ENCODE measurements around the gene OPCML. TPM values are rescaled to one million over a fixed set of nuclear protein-coding genes. Genes with fewer than 3 reads are reported as not detected.

OPCML gene
- total and polyA plus RNA-seq, 2 of the 13 experiments (the other 11 are each of a cell fraction or from before 2014, with no cell fraction given): not detected

- TF ChIP-seq CSRNP1 (CRISPR knock-in tag; IDR thresholded peaks at IDR 0.05): no peak
- TF ChIP-seq SIX4 (CRISPR knock-in tag; IDR thresholded peaks at IDR 0.05): no peak
- TF ChIP-seq ZBTB26 (CRISPR knock-in tag; IDR thresholded peaks at IDR 0.05; ENCODE audit: borderline replicate concordance): no peak
- TF ChIP-seq RBAK (CRISPR knock-in tag; IDR thresholded peaks at IDR 0.05): no peak
- no peak for TF ChIP-seq PLSCR1 (CRISPR knock-in tag; IDR thresholded peaks at IDR 0.05; ENCODE audit: borderline replicate concordance)
Measured at GRCh38 chr11:132744771-132745170, 787.5 kb downstream of the OPCML start (continued).

- CTCF ChIA-PET (ENCODE audit: low intra/inter-chr PET ratio, low total read pairs): no interaction called here
Measured at GRCh38 chr11:132743601-132744000, 788.7 kb downstream of the OPCML start.

More at GRCh38 chr11:132743601-132744000, 788.7 kb downstream of the OPCML start:
- FAIRE-seq: no peak
- no peak for TF ChIP-seq GATAD1 (CRISPR knock-in tag; IDR thresholded peaks at IDR 0.05)
- no peak overlapping the region for H3K4me2 ChIP-seq (ENCODE audit: low read depth, low read length)
- no peak for ATAC-seq
- H3K4me3 ChIP-seq (replicated peaks in 1 of 3; ENCODE audit: insufficient read depth in 1 of 3, low read depth in 2 of 3, low read length in 3 of 3): no peak overlapping the region
- H3K4me1 ChIP-seq (ENCODE audit: insufficient read depth, low read length): no peaks in the 10 kb centered on the region
- H4K20me1 ChIP-seq (ENCODE audit: insufficient read depth, low read length): no peaks in the 10 kb centered on the region
- POLR2A ChIA-PET: no interaction called here
- no TSS peak for BruUV-seq (replicated peaks)
- no peaks in the 10 kb centered on the region for H3K79me2 ChIP-seq (ENCODE audit: insufficient read depth, low read length)
- no peaks in the 10 kb centered on the region for H3K27me3 ChIP-seq (ENCODE audit: control insufficient read depth in 1 of 2, insufficient read depth in 2 of 2, low read length in 2 of 2)
- peaks cover 42% of the 10 kb centered on the region for H3K9me3 ChIP-seq (ENCODE audit: low read length)
- H3K27ac ChIP-seq (ENCODE audit: extremely low read length, insufficient read depth, low read length): no peak overlapping the region
- intact Hi-C loops (cut with micrococcal nuclease; ENCODE audit: unreplicated experiment): no loop called here
- H3K36me3 ChIP-seq (replicated peaks in 1 of 2; ENCODE audit: control insufficient read depth in 1 of 2, insufficient read depth in 2 of 2, low read length in 2 of 2): no peaks in the 10 kb centered on the region
- WGBS (ENCODE audit: low lambda C conversion rate): 41% methylated on average over 4 of the region's 4 CpGs
- H3K9ac ChIP-seq (ENCODE audit: insufficient read depth, low read depth, low read length): no peak overlapping the region
- in situ Hi-C loops (cut with HindIII; ENCODE audit: extremely low pct_ligation_motif_present, low pct_unique_long_range_greater_than_20kb): no loop called here
- no peak overlapping the region for H2AFZ ChIP-seq (ENCODE audit: low read length)
- DNase-seq (ENCODE audit: low spot score): no peak

Data from HepG2 (cell line).